Peyer's patch (tissue), 4 donors: ENCODE data around the gene PEMT.

Experiments
- POLR2A ChIP-seq, 2 donors: fragments of 450-650 bp; IDR thresholded peaks; one replicate each; pipeline ENCODE4 v1.5.1; 2017; ENCODE audit warnings: antibody characterized with exemption in 2 of 2, mild to moderate bottlenecking in 2 of 2, moderate library complexity in 2 of 2
- TF ChIP-seq, protein P1 (sequence below), 6 experiments: fragments of 450-650 bp in 4 of 6; fragments of 200-600 bp in 2 of 6; sonication (generic) in 1 of 6; IDR thresholded peaks; one replicate each; pipeline ENCODE4 v1.5.1; 2017 to 2019; ENCODE audit warnings: antibody characterized with exemption in 6 of 6, mild to moderate bottlenecking in 3 of 6, moderate library complexity in 1 of 6

DNA sequence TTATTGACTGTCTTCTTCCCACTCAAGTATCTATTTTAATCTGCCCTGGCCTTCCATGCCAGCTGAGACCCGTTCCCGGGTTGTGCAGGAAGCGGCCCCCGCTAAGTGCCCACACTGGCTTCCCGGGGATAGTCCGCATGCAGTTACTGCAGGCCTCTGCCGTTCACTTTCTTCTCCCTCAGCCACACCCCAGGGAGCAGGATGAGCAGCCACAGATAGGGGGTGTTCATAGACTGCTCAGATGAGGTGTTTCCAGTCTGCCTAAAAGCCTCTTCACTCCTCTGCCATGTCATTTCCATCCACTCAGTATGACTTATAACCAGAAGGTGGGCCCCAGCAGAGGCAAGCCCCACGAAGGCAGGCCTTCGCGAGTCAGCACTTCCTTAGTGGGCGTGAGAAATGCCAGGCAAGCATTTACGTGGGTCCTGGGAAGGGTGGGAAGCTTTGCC, 107.0 kb downstream of the PEMT start:
- TF ChIP-seq POLR2A (IDR thresholded peaks at IDR 0.05) = no peak
- TF ChIP-seq, protein P1, sequence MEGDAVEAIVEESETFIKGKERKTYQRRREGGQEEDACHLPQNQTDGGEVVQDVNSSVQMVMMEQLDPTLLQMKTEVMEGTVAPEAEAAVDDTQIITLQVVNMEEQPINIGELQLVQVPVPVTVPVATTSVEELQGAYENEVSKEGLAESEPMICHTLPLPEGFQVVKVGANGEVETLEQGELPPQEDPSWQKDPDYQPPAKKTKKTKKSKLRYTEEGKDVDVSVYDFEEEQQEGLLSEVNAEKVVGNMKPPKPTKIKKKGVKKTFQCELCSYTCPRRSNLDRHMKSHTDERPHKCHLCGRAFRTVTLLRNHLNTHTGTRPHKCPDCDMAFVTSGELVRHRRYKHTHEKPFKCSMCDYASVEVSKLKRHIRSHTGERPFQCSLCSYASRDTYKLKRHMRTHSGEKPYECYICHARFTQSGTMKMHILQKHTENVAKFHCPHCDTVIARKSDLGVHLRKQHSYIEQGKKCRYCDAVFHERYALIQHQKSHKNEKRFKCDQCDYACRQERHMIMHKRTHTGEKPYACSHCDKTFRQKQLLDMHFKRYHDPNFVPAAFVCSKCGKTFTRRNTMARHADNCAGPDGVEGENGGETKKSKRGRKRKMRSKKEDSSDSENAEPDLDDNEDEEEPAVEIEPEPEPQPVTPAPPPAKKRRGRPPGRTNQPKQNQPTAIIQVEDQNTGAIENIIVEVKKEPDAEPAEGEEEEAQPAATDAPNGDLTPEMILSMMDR (IDR thresholded peaks at IDR 0.05) = no peak
